ENCODE results near the gene BARHL2. TPM values are rescaled to one million over a fixed set of nuclear protein-coding genes. Genes with fewer than 3 reads are reported as not detected.

Gene BARHL2
- total RNA-seq, 1 experiment from 2014 or later = not detected

GRCh38 chr1:90671251-90671650, 45.9 kb downstream of the BARHL2 start:
- H3K4me1 ChIP-seq (replicated peaks) = no peaks in the 10 kb centered on the region
- no peak for DNase-seq (ENCODE audit: low read depth in 1 of 2, low spot score in 2 of 2)
- H3K36me3 ChIP-seq = no peaks in the 10 kb centered on the region
- H3K27me3 ChIP-seq (replicated peaks) = no peaks in the 10 kb centered on the region
- H3K9me3 ChIP-seq (replicated peaks) = no peaks in the 10 kb centered on the region
- H3K27ac ChIP-seq = no peak overlapping the region
- H3K4me3 ChIP-seq = no peak overlapping the region

All from SJSA1 (cell line).